HG03342 (cell line): ENCODE results near the gene ZC3H12C.
"Not testable (repeated sequence)": the region's sequence is repeated elsewhere in the genome, so short reads cannot be mapped to it uniquely, and the experiment has no call there.

ENCODE experiments used
- ATAC-seq: cut with Tn5 transposase; IDR thresholded peaks from one replicate; pipeline ENCODE4 v1.9.1; 2021; ENCODE audit warnings: mild to moderate bottlenecking, moderate library complexity; ENCODE audit not compliant: unreplicated experiment

ZC3H12C gene

GRCh38 chr11:110176366-110177085 lies 83.3 kb downstream of the ZC3H12C start:
- no peak for ATAC-seq

GRCh38 chr11:110177086-110177456 lies 83.9 kb downstream of the ZC3H12C start:
- no peak for ATAC-seq

GRCh38 chr11:110179064-110179463 lies 85.9 kb downstream of the ZC3H12C start:
- ATAC-seq, result no peak

- no peak for ATAC-seq
Measured at GRCh38 chr11:110182886-110183285, 89.7 kb downstream of the ZC3H12C start.

- ATAC-seq, result no peak
Measured at GRCh38 chr11:110184456-110184855, 91.3 kb downstream of the ZC3H12C start.

GRCh38 chr11:110185121-110185591 lies 92.0 kb downstream of the ZC3H12C start:
- ATAC-seq, result no peak

- ATAC-seq, result no peak
Measured at GRCh38 chr11:110185599-110185998, 92.4 kb downstream of the ZC3H12C start.

- ATAC-seq, result no peak
Measured at GRCh38 chr11:110186456-110186855, 93.3 kb downstream of the ZC3H12C start.

- no peak for ATAC-seq
Measured at GRCh38 chr11:110186867-110187266, 93.7 kb downstream of the ZC3H12C start.

- ATAC-seq, result no peak
Measured at GRCh38 chr11:110187731-110188130, 94.5 kb downstream of the ZC3H12C start.

- no peak for ATAC-seq
Measured at GRCh38 chr11:110190885-110191284, 97.7 kb downstream of the ZC3H12C start.

GRCh38 chr11:110192604-110193282 lies 99.6 kb downstream of the ZC3H12C start:
- ATAC-seq, result peak; percentile 84

- ATAC-seq, result not testable (repeated sequence)
Measured at GRCh38 chr11:110194211-110194766, 101.1 kb downstream of the ZC3H12C start.

- no peak for ATAC-seq
Measured at GRCh38 chr11:110196241-110196754, 103.1 kb downstream of the ZC3H12C start.

- ATAC-seq, result no peak
Measured at GRCh38 chr11:110196884-110197420, 103.8 kb downstream of the ZC3H12C start.

GRCh38 chr11:110198031-110198729 lies 105.0 kb downstream of the ZC3H12C start:
- no peak for ATAC-seq

- ATAC-seq, result no peak
Measured at GRCh38 chr11:110199184-110199981, 106.2 kb downstream of the ZC3H12C start.

- ATAC-seq, result no peak
Measured at GRCh38 chr11:110200241-110200640, 107.0 kb downstream of the ZC3H12C start.

- no peak for ATAC-seq
Measured at GRCh38 chr11:110200836-110201235, 107.6 kb downstream of the ZC3H12C start.

- no peak for ATAC-seq
Measured at GRCh38 chr11:110207123-110207522, 113.9 kb downstream of the ZC3H12C start.
